ENCODE measurements around the gene GPR15LG. TPM values are rescaled to one million over a fixed set of nuclear protein-coding genes. Genes with fewer than 3 reads are reported as not detected.
A peak's percentile ranks its signal among the peaks of the same experiment; 100 is the strongest.

GPR15LG gene
- total and polyA plus RNA-seq, 12 donors: 0.25 TPM; not detected in 11

DNA sequence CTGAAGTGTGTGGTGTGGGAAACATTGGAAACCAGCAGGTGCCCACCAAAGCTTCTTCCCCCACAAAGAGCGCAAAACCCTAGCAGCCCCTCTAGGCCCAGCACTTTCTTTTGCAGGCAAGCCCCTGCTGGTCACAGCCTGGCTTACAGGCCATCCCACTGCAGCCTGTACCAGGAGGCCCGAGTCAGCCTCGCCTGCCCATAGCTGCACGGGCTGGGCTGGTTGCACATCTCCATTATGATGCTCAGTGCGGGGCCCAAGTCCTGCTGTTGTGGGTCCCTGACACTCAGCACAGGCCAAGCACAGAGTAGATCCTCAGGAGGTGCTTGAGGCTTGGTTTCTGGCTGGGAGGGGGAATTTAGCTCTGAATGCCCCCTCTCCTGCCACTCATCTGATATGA is 28.7 kb downstream of the GPR15LG start:
- Histone ChIP-seq H3K4me3 (no peak overlapping the region), H3K9me3 (replicated peaks in 1 of 3) (no peaks in the 10 kb centered on the region), H3K4me1 (replicated peaks in 1 of 2) (no peaks in the 10 kb centered on the region), H3K27me3 (no peaks in the 10 kb centered on the region), H3K27ac (no peak overlapping the region), H3K36me3 (replicated peaks in 1 of 2) (no peaks in the 10 kb centered on the region)
- no peak for TF ChIP-seq POLR2A (IDR thresholded peaks at IDR 0.05)
- TF ChIP-seq, protein P1, sequence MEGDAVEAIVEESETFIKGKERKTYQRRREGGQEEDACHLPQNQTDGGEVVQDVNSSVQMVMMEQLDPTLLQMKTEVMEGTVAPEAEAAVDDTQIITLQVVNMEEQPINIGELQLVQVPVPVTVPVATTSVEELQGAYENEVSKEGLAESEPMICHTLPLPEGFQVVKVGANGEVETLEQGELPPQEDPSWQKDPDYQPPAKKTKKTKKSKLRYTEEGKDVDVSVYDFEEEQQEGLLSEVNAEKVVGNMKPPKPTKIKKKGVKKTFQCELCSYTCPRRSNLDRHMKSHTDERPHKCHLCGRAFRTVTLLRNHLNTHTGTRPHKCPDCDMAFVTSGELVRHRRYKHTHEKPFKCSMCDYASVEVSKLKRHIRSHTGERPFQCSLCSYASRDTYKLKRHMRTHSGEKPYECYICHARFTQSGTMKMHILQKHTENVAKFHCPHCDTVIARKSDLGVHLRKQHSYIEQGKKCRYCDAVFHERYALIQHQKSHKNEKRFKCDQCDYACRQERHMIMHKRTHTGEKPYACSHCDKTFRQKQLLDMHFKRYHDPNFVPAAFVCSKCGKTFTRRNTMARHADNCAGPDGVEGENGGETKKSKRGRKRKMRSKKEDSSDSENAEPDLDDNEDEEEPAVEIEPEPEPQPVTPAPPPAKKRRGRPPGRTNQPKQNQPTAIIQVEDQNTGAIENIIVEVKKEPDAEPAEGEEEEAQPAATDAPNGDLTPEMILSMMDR (IDR thresholded peaks at IDR 0.05): no peak
- 89 to 100% (median 91%) methylated on average over 1 to 5 of the region's 5 CpGs for WGBS, 4 donors
- DNase-seq: no peak
- intact Hi-C loops (cut with DNase I): no loop called here

DNA sequence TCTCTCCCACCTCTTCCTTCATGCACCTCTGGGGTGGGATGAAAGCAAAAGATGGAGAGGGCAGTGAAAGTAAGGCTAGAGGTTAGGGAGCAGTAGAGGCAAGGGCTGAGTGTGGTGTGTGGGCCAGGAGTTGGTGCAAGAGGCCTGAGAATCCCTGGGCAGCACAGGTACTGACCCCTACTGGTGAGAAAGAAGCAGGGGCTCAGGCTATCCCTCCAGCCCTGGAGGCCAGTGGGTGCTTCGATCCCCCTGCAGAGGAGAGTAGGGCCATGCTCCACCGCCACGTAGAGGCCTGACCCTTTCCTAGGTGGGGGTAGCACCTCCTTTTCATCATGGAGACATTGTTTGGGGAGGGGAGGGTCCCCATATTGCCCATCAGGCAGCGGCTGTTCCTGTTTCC is 30.5 kb downstream of the GPR15LG start:
- TF ChIP-seq, protein P1 (IDR thresholded peaks at IDR 0.05): peak in 1 of 6 experiments; percentile 7
- no peak for TF ChIP-seq POLR2A (IDR thresholded peaks at IDR 0.05)
- Histone ChIP-seq H3K27me3 (no peaks in the 10 kb centered on the region), H3K4me1 (replicated peaks in 1 of 2) (no peaks in the 10 kb centered on the region), H3K27ac (no peak overlapping the region), H3K9me3 (replicated peaks in 1 of 3) (no peaks in the 10 kb centered on the region), H3K36me3 (replicated peaks in 1 of 2) (no peaks in the 10 kb centered on the region), H3K4me3 (no peak overlapping the region)
- no peak for DNase-seq
- WGBS, 4 donors: 77 to 85% (median 83%) methylated on average over 4 of the region's 4 CpGs
- intact Hi-C loops (cut with DNase I): no loop called here

DNA sequence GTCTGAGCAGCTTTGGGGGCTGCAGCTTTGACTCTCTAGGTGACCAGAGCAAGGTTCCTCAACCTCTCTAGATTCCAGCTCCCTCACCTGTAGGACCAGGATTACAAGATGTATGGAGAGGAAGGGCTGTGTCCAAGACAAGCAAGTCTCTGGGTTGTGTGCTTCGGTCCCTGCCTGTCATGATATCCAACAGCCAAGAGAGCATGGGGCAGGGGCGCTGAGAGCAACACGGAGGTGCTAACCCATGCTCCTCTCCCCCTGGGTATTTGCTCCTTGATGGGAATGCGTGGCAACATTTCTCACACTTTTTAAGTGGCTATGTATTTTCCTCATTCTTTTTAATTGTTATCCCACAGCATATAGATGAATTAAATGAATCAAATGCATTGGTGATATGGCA is 31.0 kb downstream of the GPR15LG start:
- no peaks in the 10 kb centered on the region for H3K36me3 ChIP-seq (replicated peaks in 1 of 2)
- TF ChIP-seq, protein P1 (IDR thresholded peaks at IDR 0.05): no peak
- no peak for TF ChIP-seq POLR2A (IDR thresholded peaks at IDR 0.05)
- no peak overlapping the region for H3K27ac ChIP-seq
- intact Hi-C loops (cut with DNase I): no loop called here
- H3K4me3 ChIP-seq: no peak overlapping the region
- H3K9me3 ChIP-seq (replicated peaks in 1 of 3): no peaks in the 10 kb centered on the region
- DNase-seq: no peak
- H3K4me1 ChIP-seq (replicated peaks in 1 of 2): no peaks in the 10 kb centered on the region
- no peaks in the 10 kb centered on the region for H3K27me3 ChIP-seq
- WGBS, 4 donors: 85 to 98% (median 92%) methylated on average over 3 to 4 of the region's 4 CpGs

DNA sequence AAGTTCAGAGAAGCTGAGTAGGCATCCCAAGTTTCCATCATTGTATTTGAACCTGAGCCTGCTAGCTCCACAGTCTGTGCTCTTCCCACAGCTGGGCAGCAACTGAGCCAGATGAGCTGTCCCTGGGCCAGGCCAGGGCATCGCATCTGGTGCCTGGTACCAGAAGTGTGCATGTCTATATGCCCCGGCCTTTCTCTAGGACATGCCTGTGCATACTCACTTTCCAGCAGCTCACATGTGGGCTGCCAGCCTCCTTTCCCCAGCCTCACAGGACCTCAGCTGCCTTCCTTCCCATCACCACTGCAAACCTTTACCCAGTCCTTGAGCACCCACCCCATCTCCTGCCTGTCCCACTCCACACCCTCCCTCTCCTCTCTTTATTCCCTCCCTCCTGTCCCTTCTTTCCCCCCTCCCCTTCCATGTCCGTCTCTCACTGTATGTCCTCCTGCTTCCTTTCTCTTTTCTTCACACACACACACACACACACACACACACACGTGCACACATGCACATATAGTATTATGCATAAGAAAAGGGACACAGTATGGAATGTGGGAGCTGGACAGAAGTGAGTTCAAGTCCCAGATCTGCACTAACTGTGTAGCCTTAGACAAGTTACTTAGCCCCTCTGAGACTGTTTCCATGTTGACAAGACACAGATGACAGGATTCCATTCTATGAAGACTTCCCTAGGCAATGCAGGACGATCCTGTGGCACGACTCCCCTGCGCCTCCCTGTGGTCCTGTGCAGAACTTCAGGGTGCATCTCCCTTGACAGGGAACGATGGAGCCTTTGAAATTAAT is 31.6 kb downstream of the GPR15LG start:
- H3K9me3 ChIP-seq (replicated peaks in 1 of 3): no peaks in the 10 kb centered on the region
- H3K4me1 ChIP-seq (replicated peaks in 1 of 2): no peaks in the 10 kb centered on the region
- H3K4me3 ChIP-seq: no peak overlapping the region
- intact Hi-C loops (cut with DNase I): no loop called here
- DNase-seq: peak; percentile 38 to 80 (median 58)
- H3K36me3 ChIP-seq (replicated peaks in 1 of 2): no peaks in the 10 kb centered on the region
- no peak for TF ChIP-seq POLR2A (IDR thresholded peaks at IDR 0.05)
- TF ChIP-seq, protein P1 (IDR thresholded peaks at IDR 0.05): peak; percentile 49 to 69 (median 62)
- H3K27me3 ChIP-seq: no peaks in the 10 kb centered on the region
- 29 to 52% (median 33%) methylated on average over 6 to 8 of the region's 8 CpGs for WGBS, 4 donors
- no peak overlapping the region for H3K27ac ChIP-seq
